Middle frontal gyrus (tissue), 1 donor: ENCODE results near the gene TBX21.

Experiments
- DNase-seq: peaks from one replicate; pipeline ENCODE4 v3.0.0-alpha.2; 2015; ENCODE audit warnings: low spot score; ENCODE audit errors: extremely low spot score

TBX21 gene

GRCh38 chr17:47733047-47733673 lies at the start of gene TBX21:
Gene TBX21, plus strand, starts transcription at chr17:47733236. Its CDS starts 219 bp downstream, at chr17:47733455.
- DNase-seq = no peak

GRCh38 chr17:47684025-47684424 lies 49.0 kb upstream of the TBX21 start:
- no peak for DNase-seq

- no peak for DNase-seq
Measured at GRCh38 chr17:47684535-47685193, 48.4 kb upstream of the TBX21 start.

- DNase-seq = no peak
Measured at GRCh38 chr17:47685556-47686275, 47.3 kb upstream of the TBX21 start.

- no peak for DNase-seq
Measured at GRCh38 chr17:47686276-47686635, 46.8 kb upstream of the TBX21 start.

GRCh38 chr17:47686664-47687327 lies 46.2 kb upstream of the TBX21 start:
- no peak for DNase-seq

- DNase-seq = no peak
Measured at GRCh38 chr17:47687328-47687690, 45.7 kb upstream of the TBX21 start.

- no peak for DNase-seq
Measured at GRCh38 chr17:47687748-47688147, 45.3 kb upstream of the TBX21 start.

GRCh38 chr17:47690121-47690520 lies 42.9 kb upstream of the TBX21 start:
- DNase-seq = no peak

- no peak for DNase-seq
Measured at GRCh38 chr17:47692137-47692894, 40.7 kb upstream of the TBX21 start.

GRCh38 chr17:47692895-47693730 lies 39.9 kb upstream of the TBX21 start:
- DNase-seq = no peak

GRCh38 chr17:47693731-47694580 lies 39.1 kb upstream of the TBX21 start, which contains the start of gene TBKBP1:
Gene TBKBP1, plus strand, starts transcription at chr17:47694161. Its CDS starts 1,952 bp downstream, at chr17:47696113.
- no peak for DNase-seq

- no peak for DNase-seq
Measured at GRCh38 chr17:47694581-47695428, 38.2 kb upstream of the TBX21 start.

GRCh38 chr17:47695429-47696376 lies 37.3 kb upstream of the TBX21 start:
- DNase-seq = no peak

- no peak for DNase-seq
Measured at GRCh38 chr17:47696717-47697642, 36.1 kb upstream of the TBX21 start.
